Activated CD8-positive, alpha-beta memory T cell treated with anti-CD3 and anti-CD28 coated beads for 4 hours (primary cell): ENCODE measurements around the gene ACP4.
"Not testable (repeated sequence)": the region's sequence is repeated elsewhere in the genome, so short reads cannot be mapped to it uniquely, and the experiment has no call there.

Source experiments
- DNase-seq, 2 donors: peaks; one replicate each; pipeline ENCODE4 v3.0.0-alpha.2; 2020; ENCODE audit warnings: low read depth in 2 of 2

The ACP4 gene

DNA sequence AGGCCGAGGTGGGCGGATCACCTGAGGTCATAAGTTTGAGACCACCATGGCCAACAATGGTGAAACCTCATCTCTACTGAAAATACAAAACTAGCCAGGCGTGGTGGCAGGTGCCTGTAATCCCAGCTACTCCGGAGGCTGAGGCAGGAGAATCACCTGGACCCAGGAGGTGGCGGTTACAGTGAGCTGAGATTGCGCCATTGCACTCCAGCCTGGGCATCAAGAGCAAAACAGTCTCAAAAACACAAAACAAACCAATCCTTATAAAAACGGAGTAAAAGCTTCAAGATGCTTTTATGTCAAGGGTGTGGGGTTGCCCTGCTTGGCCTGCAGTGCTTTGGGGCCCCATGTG, 7.2 kb downstream of the ACP4 start:
- DNase-seq, result no peak

DNA sequence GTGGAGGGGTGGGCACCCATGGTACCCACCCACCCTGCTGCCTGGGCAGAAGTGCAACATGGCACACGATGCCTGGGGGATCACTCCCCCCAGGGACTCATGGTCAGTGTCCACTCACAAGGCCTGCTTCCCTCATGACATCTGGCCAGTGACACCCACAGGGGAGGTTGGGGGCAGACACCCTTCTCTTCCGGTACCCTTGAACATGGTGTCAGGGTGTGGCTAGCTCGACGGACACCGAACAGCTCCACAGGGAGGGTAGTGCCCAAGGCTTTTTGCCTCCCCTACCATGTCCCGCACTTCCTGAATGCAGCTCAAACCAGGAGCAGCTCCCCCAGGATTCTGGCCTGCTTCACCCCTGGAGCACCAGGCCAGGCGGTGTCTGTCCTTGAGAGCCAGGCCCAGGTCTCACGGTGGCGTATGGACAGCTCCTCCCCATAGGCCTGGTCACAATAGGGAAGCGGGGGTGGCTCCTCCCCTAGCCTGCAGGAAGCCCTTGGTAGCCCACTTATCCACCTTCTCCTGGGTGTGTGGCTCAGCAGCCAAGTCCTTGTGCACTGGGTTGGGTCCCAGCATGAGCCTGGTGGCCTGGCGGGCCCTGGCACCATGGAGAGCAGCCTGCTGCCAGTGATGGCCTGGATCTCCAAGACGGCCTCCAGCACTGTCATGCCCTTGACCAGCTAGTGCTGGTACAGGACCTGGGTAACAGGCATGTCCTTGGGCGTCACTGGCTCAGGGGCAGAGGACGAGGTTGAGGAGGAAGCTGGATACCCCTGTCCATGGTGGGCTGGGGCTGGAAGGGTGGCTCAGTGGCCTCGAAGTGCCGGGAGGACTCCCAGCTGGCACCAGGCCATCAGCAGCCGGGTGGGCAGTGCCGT, 7.8 kb downstream of the ACP4 start:
- no peak for DNase-seq

DNA sequence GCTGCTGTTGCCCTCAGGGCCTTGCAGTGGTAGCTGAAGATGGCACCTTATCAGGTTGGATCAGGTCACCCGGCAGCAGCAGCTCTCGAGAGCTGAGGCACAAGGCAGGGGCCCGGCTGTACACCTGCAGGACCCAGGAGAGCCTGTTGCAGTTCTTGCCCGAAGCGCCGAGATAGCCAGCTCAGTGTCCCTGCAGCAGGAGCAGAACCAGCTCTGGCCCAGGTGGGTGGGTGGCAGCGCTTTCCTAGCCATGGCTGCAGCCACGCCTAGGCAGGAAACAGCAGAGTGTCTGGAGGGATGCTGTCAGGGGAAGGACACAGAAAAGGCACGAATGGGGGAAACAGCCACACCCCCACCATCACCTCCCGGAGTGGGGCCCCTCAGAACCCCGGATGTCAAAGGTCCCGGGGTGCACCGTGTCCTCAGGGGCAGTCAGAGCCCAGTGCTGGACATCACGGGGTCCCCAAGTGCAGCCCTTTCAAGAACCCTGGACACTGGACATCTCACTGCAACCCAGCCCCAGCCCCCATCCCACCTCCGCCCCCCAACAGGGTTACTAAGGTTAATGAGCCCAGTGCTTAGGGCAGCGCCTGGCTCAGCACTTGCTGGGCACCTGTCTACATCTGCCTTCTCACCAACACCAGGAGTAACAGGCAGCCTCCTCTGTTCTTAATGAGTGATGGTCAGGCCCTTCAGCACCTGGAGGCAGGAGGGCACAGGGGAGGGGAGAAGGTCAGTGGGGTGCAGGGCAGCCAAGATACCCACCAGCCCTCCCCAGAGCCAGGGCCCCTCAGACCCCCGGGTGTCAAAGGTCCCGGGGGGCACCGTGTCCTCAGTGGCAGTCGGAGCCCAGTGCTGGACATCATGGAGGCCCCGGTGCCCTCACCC, 8.7 kb downstream of the ACP4 start:
- no peak for DNase-seq

DNA sequence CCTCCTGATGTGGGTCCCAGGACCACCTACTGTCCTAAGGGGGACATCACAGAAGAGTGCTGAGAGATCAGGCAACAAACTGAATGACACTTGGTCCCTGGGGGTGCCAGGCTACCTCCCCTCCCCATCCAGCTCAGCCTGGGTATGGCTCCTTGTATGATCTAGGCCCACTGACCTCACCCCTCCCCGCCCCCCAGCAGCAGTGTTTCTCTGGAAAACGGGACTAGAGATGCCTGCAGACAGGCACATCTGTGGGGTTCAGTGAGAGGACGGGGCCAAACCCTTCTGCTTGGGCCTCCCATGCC, 9.3 kb downstream of the ACP4 start:
- no peak for DNase-seq

DNA sequence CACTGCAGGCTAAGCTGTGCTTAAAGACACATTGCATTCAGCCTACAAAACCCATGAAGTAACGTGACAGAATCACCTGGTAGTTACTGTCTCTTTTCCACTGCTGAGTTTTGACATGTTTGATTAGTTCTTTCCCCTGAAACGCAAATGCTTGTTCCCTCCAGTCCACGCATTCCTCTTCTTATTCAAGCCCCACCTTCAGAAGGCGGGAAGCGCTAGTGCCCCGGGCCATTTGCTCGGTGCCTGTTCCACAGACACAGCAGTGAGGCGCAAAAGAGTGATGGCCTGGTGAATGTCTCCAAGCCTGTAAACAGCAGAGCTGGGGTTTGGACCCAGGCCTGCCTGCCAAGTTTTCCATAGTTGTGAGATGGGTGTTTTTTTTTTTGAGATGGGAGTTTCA, 10.9 kb downstream of the ACP4 start:
- DNase-seq, result no peak

DNA sequence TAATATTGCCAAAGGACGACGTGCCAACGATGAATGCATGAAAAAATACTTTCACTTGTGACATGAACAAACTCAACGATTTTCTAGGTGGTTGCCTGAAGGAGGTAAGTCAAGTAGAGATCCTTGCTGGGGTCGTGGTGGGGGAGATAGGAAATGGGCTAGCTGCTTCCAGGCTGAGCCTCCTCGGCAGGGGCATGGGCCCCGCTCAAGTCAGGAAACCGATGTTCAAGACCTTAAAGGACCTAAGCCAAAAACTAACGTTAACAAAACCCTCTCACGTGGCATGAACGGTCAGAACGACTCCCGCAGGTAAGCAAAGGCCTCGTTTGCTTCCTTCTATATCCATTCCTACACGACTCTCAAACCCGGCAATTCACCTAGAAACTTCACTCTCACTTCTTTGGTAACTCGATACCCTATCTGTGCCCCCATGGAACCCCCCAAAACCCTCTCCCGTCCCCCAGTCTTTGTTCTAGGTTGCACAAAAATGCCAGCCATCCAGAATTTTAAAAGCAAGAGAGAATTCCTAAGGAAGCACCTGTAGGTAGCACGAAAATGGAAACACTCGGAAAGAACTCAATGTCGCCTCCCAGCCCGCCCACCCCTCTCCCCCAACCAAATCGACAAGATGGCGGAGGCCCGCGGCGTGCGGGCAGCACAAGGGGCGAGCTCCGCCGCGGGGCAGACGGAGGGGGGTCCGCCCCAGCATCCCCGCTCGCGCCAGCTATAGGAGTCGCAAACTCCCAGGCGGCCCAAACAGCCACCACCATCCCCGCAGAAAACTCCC, 13.6 kb downstream of the ACP4 start:
- DNase-seq, result no peak

DNA sequence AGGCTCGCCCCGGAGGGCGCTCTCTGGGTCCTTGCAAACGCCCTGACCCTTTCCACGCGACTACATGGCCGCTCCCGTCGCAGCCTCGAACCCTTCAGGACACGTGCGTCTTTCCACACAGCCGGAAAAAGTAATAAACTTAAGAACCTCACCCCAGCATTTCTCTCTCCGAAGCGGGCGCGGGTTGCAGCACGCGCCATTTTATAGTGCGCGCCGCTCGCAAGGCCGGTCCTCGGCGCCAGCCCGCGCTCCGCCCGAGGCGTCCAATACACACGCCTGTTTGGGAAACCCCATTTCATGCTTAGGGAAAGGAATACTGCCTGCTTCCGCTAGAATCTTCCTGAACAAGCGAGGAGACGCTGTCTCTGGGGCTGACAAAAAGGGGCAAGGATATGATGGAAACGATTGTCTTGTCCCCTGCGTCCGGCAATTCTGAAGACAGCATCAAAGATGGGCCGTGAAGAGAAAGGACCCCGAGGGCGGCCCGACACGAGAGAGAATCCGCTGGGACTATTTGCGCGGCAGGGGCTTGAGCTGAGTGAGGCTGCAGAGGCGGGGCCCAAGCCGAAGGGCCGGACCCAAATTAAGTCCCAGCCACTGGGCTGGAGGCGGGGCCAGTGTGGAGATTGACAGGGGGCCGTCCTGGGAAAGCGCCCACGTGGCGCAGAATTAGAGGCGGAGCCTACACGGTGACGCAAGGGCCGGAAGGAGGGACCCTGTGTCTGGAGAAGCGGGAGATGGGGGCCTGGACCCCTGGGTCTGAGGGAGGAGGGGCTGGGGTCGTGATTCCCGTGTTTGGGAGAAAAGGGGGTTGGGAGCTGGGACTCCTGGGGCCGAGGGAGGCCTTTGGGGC, 14.4 kb downstream of the ACP4 start:
- peak; percentile 96 to 98 for DNase-seq

DNA sequence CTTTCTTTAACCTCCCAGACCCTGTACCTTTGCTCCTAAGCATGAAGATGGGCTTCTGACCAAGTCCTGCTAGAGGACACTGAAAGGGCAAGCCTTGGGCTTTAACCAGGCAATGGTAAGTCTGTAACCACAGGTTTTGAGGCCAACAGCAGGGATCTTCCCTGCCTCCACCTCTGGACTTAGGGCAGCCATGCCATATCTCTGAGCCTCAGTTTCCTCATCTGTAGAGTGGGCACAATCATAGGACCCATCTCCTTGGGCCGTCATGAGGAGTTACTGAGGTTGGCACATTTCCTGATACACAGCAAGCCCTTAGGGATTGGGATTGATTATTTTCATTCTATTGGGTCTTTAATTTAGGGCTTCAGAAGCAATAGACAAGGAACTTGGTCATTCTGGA, 18.6 kb downstream of the ACP4 start:
- no peak for DNase-seq

DNA sequence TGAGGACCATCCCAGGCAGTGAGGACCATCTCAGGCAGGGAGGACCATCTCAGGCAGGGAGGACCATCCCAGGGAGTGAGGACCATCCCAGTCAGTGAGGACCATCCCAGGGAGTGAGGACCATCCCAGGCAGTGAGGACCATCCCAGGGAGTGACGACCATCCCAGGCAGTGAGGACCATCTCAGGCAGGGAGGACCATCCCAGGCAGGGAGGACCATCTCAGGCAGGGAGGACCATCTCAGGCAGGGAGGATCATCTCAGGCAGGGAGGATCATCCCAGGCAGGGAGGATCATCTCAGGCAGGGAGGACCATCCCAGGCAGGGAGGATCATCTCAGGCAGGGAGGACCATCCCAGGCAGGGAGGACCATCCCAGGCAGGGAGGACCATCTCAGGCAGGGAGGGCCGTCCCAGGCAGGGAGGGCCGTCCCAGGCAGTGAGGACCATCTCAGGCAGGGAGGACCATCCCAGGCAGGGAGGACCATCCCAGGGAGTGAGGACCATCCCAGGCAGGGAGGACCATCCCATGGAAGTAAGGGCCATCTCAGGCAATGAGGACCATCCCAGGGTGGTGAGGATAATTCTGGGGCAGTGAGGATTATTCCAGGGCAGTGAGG, 21.5 kb downstream of the ACP4 start:
- not testable (repeated sequence) for DNase-seq

DNA sequence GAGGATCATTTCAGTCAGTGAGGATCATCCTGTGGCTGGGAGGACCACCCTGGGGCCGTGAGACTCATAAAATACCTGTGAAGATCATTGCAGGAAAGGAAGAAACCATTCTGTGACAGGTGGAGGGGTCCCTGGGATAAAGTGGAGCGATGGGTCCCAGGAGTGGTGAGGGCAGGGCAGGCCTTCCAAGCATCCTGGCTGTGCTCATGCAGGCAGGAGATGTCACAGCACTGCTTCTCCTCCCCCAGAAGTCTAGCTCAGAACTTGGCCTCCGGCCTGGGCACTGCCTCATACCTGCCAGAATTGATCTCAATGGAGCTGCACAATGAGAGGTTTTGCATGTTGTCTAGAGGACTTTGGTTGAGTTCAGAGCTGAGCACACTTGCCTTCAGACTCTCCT, 22.3 kb downstream of the ACP4 start:
- no peak for DNase-seq

DNA sequence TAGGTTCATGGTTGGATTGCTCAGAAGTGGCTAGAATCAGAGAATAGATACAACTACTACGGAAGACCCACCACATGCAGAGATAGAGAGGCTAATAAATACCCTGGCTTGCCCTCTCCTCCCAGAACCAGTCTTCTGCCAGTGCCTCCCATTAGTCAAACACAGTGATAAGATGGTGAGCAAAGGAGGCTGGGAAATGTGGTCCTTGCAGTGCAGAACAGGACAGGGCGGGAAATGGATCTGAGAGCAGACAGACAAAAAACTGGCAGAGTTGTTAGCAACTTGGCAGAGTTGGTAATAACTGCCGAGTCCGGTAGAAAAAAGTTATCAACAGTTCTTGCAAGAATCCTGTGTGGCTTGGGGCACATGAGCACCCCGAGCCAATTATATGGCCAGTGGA, 24.7 kb downstream of the ACP4 start:
- DNase-seq, result no peak

DNA sequence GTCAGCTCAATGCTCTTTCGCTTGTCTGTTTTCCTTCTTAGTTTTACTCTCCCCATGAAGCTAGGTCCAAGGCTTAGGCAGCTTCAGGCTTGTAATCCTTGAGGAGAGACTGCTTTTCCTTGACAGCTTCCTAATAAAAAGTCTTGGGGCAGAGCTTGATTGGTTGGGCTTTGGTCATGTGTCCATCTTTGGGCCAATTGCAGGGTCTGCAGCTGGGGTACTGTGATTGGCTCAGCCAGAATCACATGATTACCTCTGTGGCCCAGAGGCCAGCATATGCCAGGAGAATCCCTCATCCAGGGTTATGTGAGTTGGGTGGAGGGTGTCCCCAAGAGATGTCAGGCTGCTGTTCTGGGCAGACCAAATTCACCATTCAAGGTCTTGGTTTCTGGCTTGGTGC, 25.2 kb downstream of the ACP4 start:
- DNase-seq, result no peak

DNA sequence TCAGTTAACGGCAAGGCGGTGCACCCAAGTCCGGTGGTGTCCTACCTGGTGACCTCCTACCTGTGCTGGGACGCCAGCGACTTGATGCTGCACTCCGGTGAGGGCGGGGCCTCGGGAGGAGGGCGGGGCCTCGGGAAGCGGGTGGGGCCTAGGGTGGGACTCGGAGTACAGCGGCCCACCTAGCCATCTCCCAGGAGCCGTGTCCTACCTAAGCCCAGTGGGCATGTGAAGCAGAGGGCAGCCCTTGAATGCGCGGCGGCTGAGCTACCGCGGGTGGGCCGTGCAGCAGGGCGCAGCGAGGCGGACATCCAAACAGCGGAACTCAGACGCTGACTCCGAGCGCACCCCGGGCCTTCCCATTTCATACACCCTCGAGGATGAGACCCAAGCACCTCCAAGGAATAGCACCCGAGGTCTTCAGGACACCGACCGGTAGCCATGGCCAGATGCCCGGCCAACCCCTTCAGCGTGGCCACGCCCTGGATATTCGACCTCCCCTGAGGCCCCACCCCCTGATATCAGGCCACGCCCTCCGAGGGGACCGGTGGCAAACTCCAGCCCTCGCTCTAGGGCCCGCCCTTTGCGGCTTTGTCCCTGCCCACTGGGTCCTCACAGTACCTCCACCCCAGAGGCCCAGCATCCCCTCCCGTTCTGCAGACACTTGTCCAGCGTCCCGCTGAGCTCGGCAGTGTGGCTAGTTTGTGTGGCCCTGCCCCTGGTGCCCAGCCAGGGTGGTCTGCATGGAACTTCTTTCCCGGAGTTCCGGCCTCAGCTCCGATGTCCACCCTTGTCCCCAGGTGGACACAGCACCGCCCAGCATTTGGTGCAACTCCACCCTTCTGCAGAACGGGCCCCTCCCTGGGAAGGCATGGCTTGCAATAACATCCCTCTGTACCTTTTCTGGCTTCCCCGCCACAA, 28.0 kb downstream of the ACP4 start:
- no peak for DNase-seq

DNA sequence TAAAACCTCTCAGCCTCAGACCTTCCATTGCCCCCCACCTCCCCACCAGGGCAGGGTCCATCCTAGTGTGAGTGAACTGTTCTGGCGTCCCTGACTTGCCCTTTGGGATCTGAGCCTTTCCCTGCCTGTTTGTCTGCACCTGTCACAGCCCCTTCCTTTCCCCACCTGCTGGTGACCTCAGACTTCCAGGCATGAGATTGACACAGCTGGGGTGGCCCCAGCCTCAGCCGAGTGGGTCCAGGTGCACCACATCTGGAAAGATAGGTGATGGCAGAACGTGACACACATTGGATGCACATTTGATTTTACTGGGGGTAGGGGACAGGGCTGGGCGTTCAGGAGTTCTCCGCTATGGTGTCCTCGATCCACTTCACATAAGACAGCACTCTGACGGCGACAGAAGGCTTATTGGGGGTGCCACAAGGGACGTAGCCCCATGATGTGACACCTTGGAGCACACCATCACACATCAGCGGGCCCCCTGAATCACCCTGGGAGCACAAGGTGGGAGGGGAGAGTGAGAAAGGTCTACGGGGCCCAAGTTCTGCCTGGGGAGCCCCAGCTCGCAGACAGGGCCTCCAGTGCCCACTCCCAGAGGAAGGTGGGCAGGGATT, 28.8 kb downstream of the ACP4 start:
- DNase-seq, result no peak

DNA sequence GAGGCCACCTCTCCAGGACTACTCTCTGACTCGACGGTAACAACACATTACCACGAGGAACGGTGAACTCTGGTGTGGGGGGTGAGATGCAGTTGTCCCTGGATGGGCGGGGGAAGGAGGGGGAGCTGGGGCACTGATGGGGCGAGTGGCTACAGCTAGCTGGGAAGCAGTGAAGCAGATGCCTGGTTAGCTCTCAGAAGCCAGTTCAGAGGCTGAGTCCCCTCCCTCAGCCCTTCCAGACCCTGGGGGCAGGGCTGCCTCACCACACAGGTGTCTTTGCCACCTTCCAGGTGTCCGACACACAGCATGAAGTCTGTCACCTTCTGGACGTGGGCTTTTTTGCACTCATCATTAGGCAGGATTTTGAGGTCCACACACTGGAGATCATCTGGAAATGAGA, 29.4 kb downstream of the ACP4 start:
- DNase-seq, result no peak

DNA sequence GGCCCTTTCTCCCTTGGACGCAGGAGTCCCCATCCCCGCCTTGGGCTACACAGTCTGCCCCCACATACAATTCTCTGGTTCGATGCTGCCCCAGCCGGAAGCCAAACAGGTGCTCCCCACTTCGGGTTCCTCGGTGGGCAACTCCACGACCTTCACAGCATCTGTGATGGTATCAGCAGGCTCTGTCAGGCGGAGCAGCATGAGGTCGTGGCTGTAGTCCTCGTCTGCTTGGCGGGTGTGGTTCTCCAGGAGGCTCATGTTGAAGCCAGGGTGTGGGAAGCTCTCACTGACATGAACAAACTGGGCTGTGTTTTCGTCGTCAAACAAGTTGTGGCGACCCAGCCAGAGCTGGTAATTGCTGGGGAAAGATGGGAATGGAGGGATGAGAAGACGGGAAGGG, 29.9 kb downstream of the ACP4 start:
- DNase-seq, result no peak

DNA sequence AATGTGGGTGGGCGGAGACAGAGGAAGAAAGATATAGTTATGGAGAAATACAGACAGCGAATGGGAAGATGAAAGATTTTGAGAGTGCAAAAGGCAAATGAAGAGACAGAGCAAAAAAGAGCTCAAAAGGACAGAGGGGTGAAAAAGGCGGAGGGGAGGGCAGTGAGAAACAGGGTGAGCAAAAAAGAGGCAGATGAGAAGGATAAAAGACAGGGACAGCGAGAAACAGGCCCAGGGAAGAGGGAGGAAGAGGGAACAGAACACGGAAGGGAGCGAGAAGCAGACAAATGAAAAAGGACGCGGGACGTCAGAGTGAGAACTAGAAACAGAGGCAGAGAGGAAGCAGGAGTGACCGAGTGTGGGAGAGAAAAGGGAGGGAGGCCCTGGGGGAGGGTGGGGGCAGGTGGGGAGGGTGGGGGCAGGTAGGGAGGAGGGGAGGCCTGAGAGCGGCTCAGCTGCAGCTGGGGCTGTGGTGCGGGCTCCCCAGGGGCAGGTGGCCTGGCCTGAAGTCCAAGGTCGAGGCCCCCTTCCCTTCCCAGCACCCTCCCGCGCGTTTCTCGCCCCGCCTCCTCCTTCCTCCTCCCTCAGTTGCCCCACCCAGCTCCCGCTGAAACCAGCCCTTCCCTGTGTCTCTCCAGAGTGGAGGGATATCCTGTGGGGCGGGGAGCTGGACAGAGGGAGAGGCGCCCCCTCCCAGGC, 30.5 kb downstream of the ACP4 start:
- DNase-seq, result no peak

DNA sequence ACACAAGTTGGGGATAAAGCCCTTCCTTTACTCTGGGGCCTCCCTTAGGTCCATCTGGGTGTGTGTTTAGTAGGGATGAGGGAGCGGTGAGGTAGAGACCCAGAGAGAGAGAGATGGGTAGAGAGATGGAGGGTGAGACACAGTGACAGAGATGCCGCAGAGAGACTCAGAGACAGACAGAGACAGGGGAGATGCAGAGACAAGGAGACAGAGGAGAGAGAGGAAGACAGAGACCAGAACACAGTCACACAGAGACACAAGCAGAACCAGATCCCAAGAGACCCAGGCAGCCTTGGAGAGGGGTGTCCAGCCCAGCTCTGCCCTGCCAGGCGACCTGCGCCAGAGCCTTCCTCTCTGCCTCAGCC, 31.0 kb downstream of the ACP4 start:
- DNase-seq, result no peak

DNA sequence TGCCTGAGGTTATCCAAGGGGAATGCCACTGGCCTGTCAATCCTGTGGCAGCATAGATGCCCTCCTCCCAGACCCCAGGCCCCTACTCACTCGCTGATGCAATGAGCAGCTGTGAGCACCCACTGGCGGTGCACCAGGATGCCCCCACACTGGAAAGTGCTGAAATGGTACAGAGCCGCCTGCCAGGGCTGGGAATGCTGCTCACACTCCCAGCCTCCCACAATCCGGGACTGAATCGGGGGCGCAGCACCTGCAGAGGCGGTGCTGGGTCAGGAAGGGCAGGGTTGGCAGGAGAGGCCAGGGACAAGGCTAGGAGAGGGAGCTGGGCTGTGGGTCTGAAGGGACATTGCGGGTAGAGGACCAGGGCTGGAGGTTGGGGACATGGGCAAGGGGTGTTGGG, 31.4 kb downstream of the ACP4 start:
- no peak for DNase-seq
